A673 (cell line): ENCODE results near the gene KIAA1328.

Experiments used
- CTCF ChIP-seq: fragments of 300-800, 200-600 bp; sonication (generic); conservative IDR thresholded peaks from 2 replicates; pipeline ENCODE4 v1.5.1; 2017; ENCODE audit warnings: low read depth, mild to moderate bottlenecking, antibody characterized with exemption, low read length, moderate library complexity, mixed read lengths
- EZH2 ChIP-seq: fragments of 200-600 bp; sonication (generic); IDR thresholded peaks from 2 replicates; pipeline ENCODE4 v1.6.1; 2017; ENCODE audit warnings: borderline replicate concordance, low read depth, mild to moderate bottlenecking, mixed read lengths, antibody characterized with exemption, low read length; ENCODE audit not compliant: poor library complexity, severe bottlenecking

DNA sequence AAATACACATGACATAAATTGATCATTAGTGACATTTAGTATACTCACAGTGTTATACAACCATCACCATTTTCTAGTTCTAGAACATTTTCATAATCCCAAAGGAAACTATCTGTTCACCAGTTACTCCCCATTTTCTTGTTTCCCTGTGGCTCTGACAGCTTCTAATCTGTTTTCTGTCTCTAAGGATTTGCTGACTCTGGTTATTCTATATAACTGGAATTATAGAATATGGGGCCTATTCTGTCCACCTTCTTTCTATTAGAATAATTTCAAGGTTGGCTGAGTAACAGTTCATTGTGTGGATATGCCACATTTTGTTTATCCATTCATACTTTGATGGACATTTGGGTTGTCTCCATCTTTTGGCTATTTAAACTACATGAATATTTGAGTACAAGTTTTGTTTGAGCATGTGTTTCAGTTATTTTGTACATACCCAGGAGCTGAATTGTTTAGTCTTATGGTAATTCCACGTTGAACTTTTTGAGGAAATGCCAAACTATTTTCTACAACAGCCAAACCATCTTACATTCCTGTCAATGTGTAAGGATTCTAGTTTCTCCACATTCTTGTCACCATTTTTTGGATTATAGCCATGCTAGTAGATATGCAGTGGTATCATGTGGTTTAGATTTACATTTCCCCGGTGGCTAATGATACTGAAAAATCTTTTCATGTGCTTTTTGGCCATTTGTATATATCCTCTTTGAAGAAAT, 20.5 kb downstream of the KIAA1328 start:
- TF ChIP-seq CTCF (no peak), EZH2 (no peak)
